GM18907 (cell line): ENCODE data around the gene APOA4.

ENCODE experiments used
- ATAC-seq: cut with Tn5 transposase; IDR thresholded peaks from one replicate; pipeline ENCODE4 v1.9.1; 2021; ENCODE audit warnings: mild to moderate bottlenecking, moderate library complexity; ENCODE audit not compliant: unreplicated experiment

APOA4 gene

GRCh38 chr11:116831790-116832349 is 8.8 kb upstream of the APOA4 start:
- no peak for ATAC-seq

GRCh38 chr11:116830184-116830912 is 7.2 kb upstream of the APOA4 start:
- no peak for ATAC-seq

GRCh38 chr11:116829525-116830183 is 6.5 kb upstream of the APOA4 start, which contains the start of gene APOC3:
Gene APOC3 (plus strand): TSS chr11:116829907. CDS start chr11:116830583, 676 bp downstream.
- ATAC-seq, result no peak

- ATAC-seq, result no peak
Measured at GRCh38 chr11:116828632-116829524, 5.8 kb upstream of the APOA4 start.

- no peak for ATAC-seq
Measured at GRCh38 chr11:116827461-116827860, 4.4 kb upstream of the APOA4 start.

GRCh38 chr11:116826751-116827431 is 3.8 kb upstream of the APOA4 start:
- no peak for ATAC-seq

GRCh38 chr11:116825854-116826750 is 3.0 kb upstream of the APOA4 start:
- ATAC-seq, result no peak

- ATAC-seq, result no peak
Measured at GRCh38 chr11:116825434-116825833, 2.3 kb upstream of the APOA4 start.

GRCh38 chr11:116822575-116822974 is 529 bp downstream of the APOA4 start:
- ATAC-seq, result no peak

- ATAC-seq, result no peak
Measured at GRCh38 chr11:116821050-116821918, 1.8 kb downstream of the APOA4 start.

GRCh38 chr11:116819049-116819448 is 4.1 kb downstream of the APOA4 start:
- ATAC-seq, result no peak

GRCh38 chr11:116814502-116814901 is 8.6 kb downstream of the APOA4 start:
- no peak for ATAC-seq

- ATAC-seq, result no peak
Measured at GRCh38 chr11:116813781-116814471, 9.2 kb downstream of the APOA4 start.

- ATAC-seq, result no peak
Measured at GRCh38 chr11:116813170-116813569, 9.9 kb downstream of the APOA4 start.

GRCh38 chr11:116812109-116812508 is 11.0 kb downstream of the APOA4 start:
- ATAC-seq, result no peak

GRCh38 chr11:116811194-116811593 is 11.9 kb downstream of the APOA4 start:
- no peak for ATAC-seq

- ATAC-seq, result no peak
Measured at GRCh38 chr11:116808262-116809175, 14.6 kb downstream of the APOA4 start.
